Adipocyte (in vitro differentiated cells): ENCODE results near the gene EMP1.

Source experiments
- DNase-seq: peaks from one replicate; pipeline ENCODE4 v3.0.0-alpha.2; 2015; ENCODE audit warnings: low read depth
- H3K27me3 ChIP-seq: replicated peaks from 2 replicates; pipeline ENCODE4 v1.7.0; 2013; ENCODE audit warnings: mild to moderate bottlenecking, low read length, moderate library complexity; ENCODE audit not compliant: control insufficient read depth, insufficient read depth
- H3K36me3 ChIP-seq: 2 replicates; pipeline ENCODE4 v1.7.0; 2013; ENCODE audit warnings: low read length, mild to moderate bottlenecking, moderate library complexity; ENCODE audit not compliant: control insufficient read depth, insufficient read depth, severe bottlenecking
- H3K4me1 ChIP-seq: 2 replicates; pipeline ENCODE4 v1.7.0; 2013; ENCODE audit warnings: mild to moderate bottlenecking, low read length, moderate library complexity; ENCODE audit not compliant: control insufficient read depth, insufficient read depth
- H3K4me3 ChIP-seq: 2 replicates; pipeline ENCODE4 v1.7.0; 2013; ENCODE audit warnings: mild to moderate bottlenecking, low read length, moderate library complexity
- H3K9ac ChIP-seq: 2 replicates; pipeline ENCODE4 v1.7.0; 2013; ENCODE audit warnings: mild to moderate bottlenecking, low read length, moderate library complexity
- H3K9me3 ChIP-seq: 2 replicates; pipeline ENCODE4 v1.7.0; 2013; ENCODE audit warnings: mild to moderate bottlenecking, low read length, moderate library complexity; ENCODE audit not compliant: control insufficient read depth

The EMP1 gene

DNA sequence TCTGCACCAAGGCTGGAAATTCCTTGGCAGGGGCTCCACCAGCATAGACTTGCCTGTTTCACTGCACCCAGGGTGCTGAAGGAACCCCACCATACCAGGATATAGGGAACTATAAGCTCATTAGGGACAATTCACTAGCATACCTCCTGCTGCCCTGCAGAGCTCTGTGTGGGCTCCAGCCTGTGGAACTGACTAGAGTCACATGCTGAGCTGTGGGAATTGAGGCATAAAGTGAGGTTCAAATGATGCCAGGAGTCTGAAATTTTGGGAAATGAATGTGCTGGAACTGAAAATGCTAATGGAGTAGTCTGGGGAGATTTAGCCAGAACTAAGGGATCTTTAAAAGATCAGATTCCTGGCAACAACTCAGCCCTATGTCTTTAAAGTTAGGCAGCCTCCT lies 7.3 kb upstream of the EMP1 start:
- Histone ChIP-seq H3K4me1 (peaks cover 42% of the 10 kb centered on the region), H3K9ac (no peak overlapping the region), H3K27me3 (no peaks in the 10 kb centered on the region), H3K4me3 (no peak overlapping the region), H3K9me3 (no peaks in the 10 kb centered on the region), H3K36me3 (no peaks in the 10 kb centered on the region)
- no peak for DNase-seq

DNA sequence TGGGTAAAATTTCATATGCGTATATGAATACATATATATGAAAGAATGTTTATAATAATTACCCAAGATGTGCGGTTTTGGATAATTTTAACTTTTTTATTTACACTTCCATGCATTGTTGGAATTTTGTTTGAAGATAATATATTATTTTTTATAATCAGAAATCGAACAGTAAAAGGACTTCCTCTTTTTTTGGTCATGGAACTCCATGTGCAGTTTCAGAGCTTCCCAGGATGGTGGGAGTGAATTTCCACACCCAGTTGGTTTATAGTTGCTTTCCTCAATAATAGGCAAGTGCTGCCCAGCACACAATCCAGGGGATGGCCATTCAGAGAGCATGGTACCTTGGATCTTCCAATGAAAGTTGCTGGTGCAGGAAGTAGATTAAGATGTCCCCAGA lies 6.3 kb upstream of the EMP1 start:
- Histone ChIP-seq H3K9me3 (no peaks in the 10 kb centered on the region), H3K4me1 (peaks cover 52% of the 10 kb centered on the region), H3K9ac (no peak overlapping the region), H3K4me3 (no peak overlapping the region), H3K27me3 (no peaks in the 10 kb centered on the region), H3K36me3 (no peaks in the 10 kb centered on the region)
- DNase-seq, result no peak

DNA sequence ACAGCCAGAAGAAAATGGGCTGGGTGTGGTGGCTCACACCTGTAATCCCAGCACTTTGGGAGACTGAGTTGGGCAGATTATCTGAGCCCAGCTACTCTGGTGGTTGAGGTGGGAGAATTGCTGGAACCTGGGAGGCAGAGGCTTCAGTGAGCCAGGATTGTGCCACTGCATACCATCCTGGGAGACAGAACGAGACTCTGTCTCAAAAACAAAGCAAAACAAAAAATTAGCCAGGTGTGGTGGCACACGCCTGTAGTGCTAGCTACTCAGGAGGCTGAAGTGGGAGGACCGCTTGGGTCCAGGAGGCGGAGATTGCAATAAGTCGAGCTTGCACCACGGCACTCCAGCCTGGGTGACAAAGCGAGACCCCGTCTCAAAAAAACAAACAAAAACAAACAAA lies 3.8 kb upstream of the EMP1 start:
- H3K27me3 ChIP-seq, result no peaks in the 10 kb centered on the region
- no peak overlapping the region for H3K4me3 ChIP-seq
- no peaks in the 10 kb centered on the region for H3K36me3 ChIP-seq
- no peaks in the 10 kb centered on the region for H3K9me3 ChIP-seq
- no peak for DNase-seq
- H3K4me1 ChIP-seq, result peaks cover 54% of the 10 kb centered on the region
- peak overlapping the region; percentile 83 for H3K9ac ChIP-seq

DNA sequence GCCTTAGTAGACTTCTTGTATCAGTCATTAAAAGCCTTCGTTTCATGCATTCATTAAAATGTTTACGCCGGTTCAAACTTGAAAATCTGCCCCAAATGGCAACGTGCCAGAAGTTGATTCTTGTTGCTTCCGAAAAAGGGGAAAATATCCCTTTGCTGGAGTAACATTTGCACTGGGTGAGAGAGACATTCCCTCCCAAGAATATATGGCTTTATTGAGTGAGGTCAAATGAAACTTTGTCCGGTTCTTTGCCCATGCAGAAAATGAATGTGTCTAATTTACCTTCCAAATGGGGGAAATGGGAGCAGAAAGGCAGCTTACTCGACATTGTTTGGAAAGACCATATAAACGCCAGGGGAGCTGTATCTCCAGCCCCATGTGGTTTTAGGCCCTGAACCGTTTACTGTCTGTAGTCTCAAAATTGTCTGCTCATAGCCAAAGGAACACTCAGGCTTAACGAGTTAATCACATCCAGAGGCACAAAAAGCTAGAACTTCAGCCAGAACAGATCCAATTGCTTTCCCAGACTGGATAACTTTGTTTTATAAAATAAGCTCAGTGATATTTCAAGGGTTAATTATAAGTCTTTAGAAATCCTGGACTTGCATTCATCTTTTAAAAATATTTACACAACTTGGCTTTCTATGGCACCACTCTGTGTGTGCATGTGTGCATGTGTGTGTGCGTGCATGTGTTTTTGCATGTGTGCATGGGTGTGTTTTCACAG lies 2.9 kb upstream of the EMP1 start:
- peaks cover 61% of the 10 kb centered on the region for H3K4me1 ChIP-seq
- H3K9ac ChIP-seq, result peak overlapping the region; percentile 83

DNA sequence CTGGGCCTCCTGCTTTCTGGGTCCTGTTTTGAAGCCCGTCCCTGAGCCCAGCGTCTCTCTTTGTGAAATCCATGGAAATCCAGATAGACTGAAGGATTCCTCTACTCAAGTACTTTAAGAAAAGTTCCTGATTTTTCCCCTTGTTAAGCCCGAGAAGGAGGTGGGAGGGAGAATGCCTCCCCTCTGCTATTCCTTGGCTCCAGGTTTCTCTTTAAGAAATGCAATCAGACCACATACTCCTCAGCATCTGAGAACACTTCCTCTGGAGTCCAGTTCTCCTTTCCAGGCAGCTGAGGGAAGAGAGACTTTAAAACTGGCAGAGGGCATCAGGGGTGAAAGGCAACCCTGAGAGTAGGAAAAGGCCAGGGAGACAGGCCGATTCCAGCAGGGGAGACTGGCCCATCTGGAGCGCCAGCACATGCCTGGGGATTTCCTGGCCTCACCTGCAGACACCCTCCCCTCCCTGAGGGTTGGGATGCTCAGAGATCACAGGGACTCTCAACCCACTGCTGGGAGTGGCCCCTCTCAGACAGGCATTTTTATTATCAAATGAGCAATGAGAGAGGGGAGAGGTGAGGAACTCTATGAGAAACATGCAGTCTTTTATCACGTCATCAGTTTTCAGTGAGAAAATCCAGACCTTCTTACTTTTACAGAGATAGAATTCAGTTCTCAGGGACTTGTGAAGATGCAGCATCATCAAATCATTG lies 2.0 kb upstream of the EMP1 start:
- Histone ChIP-seq H3K9ac (peak overlapping the region; percentile 83), H3K27me3 (no peaks in the 10 kb centered on the region), H3K4me1 (peaks cover 52% of the 10 kb centered on the region), H3K36me3 (peaks cover 3% of the 10 kb centered on the region), H3K4me3 (no peak overlapping the region), H3K9me3 (no peaks in the 10 kb centered on the region)
- DNase-seq, result no peak

More for the DNA sequence above, 2.9 kb upstream of the EMP1 start:
- Histone ChIP-seq H3K36me3 (no peaks in the 10 kb centered on the region), H3K27me3 (no peaks in the 10 kb centered on the region), H3K4me3 (peak overlapping the region; percentile 50), H3K9me3 (no peaks in the 10 kb centered on the region)
- peak; percentile 15 for DNase-seq

DNA sequence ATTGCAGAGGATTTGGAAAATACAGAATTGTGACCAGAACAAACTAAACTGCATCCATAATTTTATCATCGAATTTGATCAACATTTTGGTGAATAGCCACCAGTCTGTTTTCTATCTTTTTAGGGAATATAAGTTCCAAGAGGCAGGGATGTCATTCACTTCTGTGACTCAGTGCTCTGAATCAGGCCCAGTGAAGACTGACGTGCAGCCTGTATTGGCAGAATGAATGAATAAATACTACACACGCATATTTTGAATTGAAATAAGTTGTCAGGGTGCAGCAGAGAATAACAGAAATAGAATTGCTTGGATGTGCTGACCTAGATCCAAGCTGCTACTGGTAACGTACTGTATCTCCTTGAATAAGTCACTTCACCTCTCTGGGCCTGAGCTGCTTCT lies 1.3 kb upstream of the EMP1 start:
- no peak for DNase-seq
- H3K27me3 ChIP-seq, result no peaks in the 10 kb centered on the region
- peak overlapping the region; percentile 95 for H3K4me3 ChIP-seq
- peaks cover 50% of the 10 kb centered on the region for H3K4me1 ChIP-seq
- H3K9me3 ChIP-seq, result no peaks in the 10 kb centered on the region
- peak overlapping the region; percentile 83 for H3K9ac ChIP-seq
- peaks cover 6% of the 10 kb centered on the region for H3K36me3 ChIP-seq

DNA sequence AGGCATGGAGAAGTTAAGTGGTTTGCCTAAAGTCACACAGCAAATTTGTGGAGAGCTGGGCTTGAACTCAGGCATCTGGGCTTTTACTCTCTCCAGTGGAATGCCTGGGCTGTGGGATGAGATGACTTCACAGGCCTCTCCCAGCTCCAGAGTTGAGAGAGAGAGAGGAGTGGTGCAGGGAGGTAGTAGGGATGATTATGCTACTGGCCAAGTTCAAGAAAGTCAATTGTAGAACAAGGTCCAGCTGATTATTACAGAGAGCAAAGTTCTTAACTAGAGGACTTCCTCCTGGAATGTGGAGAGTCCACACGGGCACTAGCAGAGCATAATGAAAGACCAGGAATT lies 769 bp upstream of the EMP1 start:
- peak; percentile 53 for DNase-seq
- Histone ChIP-seq H3K9me3 (no peaks in the 10 kb centered on the region), H3K4me3 (peak overlapping the region; percentile 95), H3K9ac (peak overlapping the region; percentile 83), H3K36me3 (peaks cover 9% of the 10 kb centered on the region), H3K27me3 (no peaks in the 10 kb centered on the region), H3K4me1 (peaks cover 55% of the 10 kb centered on the region)

DNA sequence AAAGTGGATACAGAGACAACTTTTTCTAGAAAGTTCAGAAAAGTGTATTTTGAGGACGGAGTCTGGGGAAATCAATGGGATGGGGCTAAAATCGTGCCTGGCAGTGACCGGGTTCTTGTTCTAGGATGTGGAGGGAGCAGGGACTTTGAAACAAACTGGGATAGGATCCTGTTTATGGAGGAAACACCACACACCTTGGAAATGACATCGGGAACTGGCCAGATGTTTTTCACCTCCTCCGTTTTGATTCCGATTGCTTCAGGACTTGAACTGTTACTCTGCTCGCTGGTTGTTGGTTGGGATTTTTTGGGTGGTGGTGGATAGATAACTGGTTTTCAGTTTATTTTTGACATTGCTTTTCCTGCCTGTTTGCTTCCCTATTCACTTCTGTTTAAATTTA lies 506 bp downstream of the EMP1 start:
- peak; percentile 59 for DNase-seq
- Histone ChIP-seq H3K9me3 (no peaks in the 10 kb centered on the region), H3K9ac (peak overlapping the region; percentile 96), H3K4me1 (peaks cover 66% of the 10 kb centered on the region), H3K36me3 (peaks cover 10% of the 10 kb centered on the region), H3K4me3 (peak overlapping the region; percentile 95), H3K27me3 (no peaks in the 10 kb centered on the region)

DNA sequence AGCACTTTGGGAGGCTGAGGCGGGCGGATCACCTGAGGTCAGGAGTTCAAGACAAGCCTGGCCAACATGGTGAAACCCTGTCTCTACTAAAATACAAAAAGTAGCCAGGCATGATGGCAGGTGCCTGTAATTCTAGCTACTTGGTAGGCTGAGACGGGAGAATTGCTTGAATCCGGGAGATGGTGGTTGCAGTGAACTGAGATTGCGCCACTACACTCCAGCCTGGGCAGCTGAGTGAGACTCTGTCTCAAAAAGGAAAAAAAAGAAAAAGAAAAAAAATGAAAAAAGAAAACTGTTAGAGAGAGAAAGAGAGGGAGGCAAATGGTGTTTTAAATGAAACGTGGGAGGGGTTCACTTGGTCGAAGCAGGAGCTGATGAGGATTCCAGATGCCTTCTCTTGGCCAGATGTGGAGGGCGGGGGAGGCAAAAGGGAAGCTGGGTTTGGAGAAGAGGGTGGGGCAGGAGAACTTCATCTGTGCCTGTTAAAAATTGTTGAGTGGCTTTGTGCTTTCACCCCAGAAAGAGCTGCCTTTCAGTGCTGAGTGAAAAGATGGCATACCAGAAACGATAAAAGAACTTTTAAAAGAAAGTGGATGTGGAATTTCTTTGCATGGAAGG lies 1.1 kb downstream of the EMP1 start:
- Histone ChIP-seq H3K27me3 (no peaks in the 10 kb centered on the region), H3K4me1 (peaks cover 71% of the 10 kb centered on the region), H3K36me3 (peaks cover 12% of the 10 kb centered on the region), H3K9ac (peak overlapping the region; percentile 96), H3K9me3 (no peaks in the 10 kb centered on the region), H3K4me3 (peak overlapping the region; percentile 95)
- peak; percentile 84 for DNase-seq

DNA sequence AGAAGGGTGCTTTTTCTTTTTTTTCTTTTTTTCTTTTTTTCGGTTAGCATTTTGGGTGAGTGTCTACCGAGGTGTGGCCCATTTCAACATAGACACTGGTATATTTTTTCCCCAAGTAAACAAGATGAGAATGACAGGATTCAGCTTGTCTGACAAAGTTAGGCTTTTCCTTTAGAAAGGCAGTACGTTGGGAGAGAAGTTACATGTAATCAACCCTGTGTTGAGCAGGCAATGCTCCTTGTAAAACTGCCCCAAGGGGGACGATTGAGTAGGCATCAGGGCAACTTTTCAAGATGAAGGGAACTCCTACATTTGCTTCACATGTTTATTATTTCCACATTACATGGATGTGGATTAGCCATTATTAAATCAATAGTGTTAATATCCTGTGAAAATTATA lies 1.7 kb downstream of the EMP1 start:
- Histone ChIP-seq H3K9ac (peak overlapping the region; percentile 96), H3K27me3 (no peaks in the 10 kb centered on the region), H3K9me3 (no peaks in the 10 kb centered on the region), H3K36me3 (peaks cover 12% of the 10 kb centered on the region), H3K4me1 (peaks cover 71% of the 10 kb centered on the region), H3K4me3 (peak overlapping the region; percentile 95)
- DNase-seq, result peak; percentile 56

DNA sequence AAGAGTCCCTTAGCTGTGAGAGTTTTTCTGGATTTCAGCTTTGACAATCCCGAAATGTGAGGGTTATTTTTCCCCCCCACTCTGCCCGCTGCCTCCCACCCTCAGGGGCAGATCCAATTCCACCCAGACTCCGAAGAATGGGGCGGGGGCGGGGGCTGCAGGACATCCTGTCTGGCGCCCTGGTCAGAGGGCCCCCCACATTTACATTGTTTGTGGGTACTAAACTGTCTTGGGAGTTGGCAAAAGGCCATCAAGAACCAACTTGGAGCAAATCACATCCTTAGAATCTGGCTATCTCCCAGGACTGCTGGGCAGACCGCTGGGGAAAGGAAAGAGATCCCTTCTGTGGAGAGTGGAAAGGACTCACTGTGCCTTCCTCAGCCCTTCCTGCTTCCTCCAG lies 2.4 kb downstream of the EMP1 start:
- peak overlapping the region; percentile 96 for H3K9ac ChIP-seq
- no peaks in the 10 kb centered on the region for H3K27me3 ChIP-seq
- peaks cover 17% of the 10 kb centered on the region for H3K36me3 ChIP-seq
- peaks cover 71% of the 10 kb centered on the region for H3K4me1 ChIP-seq
- no peaks in the 10 kb centered on the region for H3K9me3 ChIP-seq
- peak; percentile 65 for DNase-seq
- peak overlapping the region; percentile 95 for H3K4me3 ChIP-seq
